Neuron (in vitro differentiated cells): ENCODE measurements around the gene NOL12.
"Not testable (repeated sequence)": the region's sequence is repeated elsewhere in the genome, so short reads cannot be mapped to it uniquely, and the experiment has no call there.

Experiments
- H2AFZ ChIP-seq: one replicate; pipeline ENCODE4 v1.6.1; 2013; ENCODE audit warnings: low read depth, mild to moderate bottlenecking, inconsistent platforms, low read length, moderate library complexity
- H3K27me3 ChIP-seq: one replicate; pipeline ENCODE4 v1.6.1; 2013; ENCODE audit warnings: low read length; ENCODE audit not compliant: insufficient read depth
- H3K36me3 ChIP-seq: one replicate; pipeline ENCODE4 v1.6.1; 2013; ENCODE audit warnings: low read length; ENCODE audit not compliant: insufficient read depth
- H3K4me1 ChIP-seq: one replicate; pipeline ENCODE4 v1.6.1; 2013; ENCODE audit warnings: low read length; ENCODE audit not compliant: insufficient read depth
- H3K4me3 ChIP-seq: 2 replicates; pipeline ENCODE4 v1.5.1; 2013; ENCODE audit warnings: mild to moderate bottlenecking, low read length, moderate library complexity
- H3K9me3 ChIP-seq: one replicate; pipeline ENCODE4 v1.6.1; 2013; ENCODE audit warnings: low read length

The NOL12 gene

GRCh38 chr22:37717746-37718305 is 31.7 kb downstream of the NOL12 start:
- not testable (repeated sequence) for H3K27me3 ChIP-seq, H3K36me3 ChIP-seq, H2AFZ ChIP-seq, H3K4me1 ChIP-seq, H3K9me3 ChIP-seq, H3K4me3 ChIP-seq

GRCh38 chr22:37725551-37726240 is 39.6 kb downstream of the NOL12 start:
- Histone ChIP-seq H3K4me1 (no peaks in the 10 kb centered on the region), H3K4me3 (no peak overlapping the region), H3K36me3 (peaks cover 19% of the 10 kb centered on the region), H2AFZ (no peak overlapping the region), H3K27me3 (no peaks in the 10 kb centered on the region), H3K9me3 (peaks cover 9% of the 10 kb centered on the region)

GRCh38 chr22:37726241-37726887 is 40.2 kb downstream of the NOL12 start:
- no peak overlapping the region for H3K4me3 ChIP-seq
- H3K9me3 ChIP-seq, result peaks cover 9% of the 10 kb centered on the region
- H2AFZ ChIP-seq, result no peak overlapping the region
- peaks cover 19% of the 10 kb centered on the region for H3K36me3 ChIP-seq
- no peaks in the 10 kb centered on the region for H3K4me1 ChIP-seq
- H3K27me3 ChIP-seq, result no peaks in the 10 kb centered on the region

- H2AFZ ChIP-seq, result no peak overlapping the region
- H3K9me3 ChIP-seq, result peaks cover 5% of the 10 kb centered on the region
- no peak overlapping the region for H3K4me3 ChIP-seq
- H3K36me3 ChIP-seq, result peaks cover 9% of the 10 kb centered on the region
- H3K27me3 ChIP-seq, result no peaks in the 10 kb centered on the region
- H3K4me1 ChIP-seq, result no peaks in the 10 kb centered on the region
Measured at GRCh38 chr22:37728620-37729019, 42.5 kb downstream of the NOL12 start.

- no peak overlapping the region for H3K4me3 ChIP-seq
- H3K27me3 ChIP-seq, result no peaks in the 10 kb centered on the region
- H2AFZ ChIP-seq, result no peak overlapping the region
- H3K4me1 ChIP-seq, result no peaks in the 10 kb centered on the region
- no peaks in the 10 kb centered on the region for H3K9me3 ChIP-seq
- no peaks in the 10 kb centered on the region for H3K36me3 ChIP-seq
Measured at GRCh38 chr22:37731804-37732471, 45.8 kb downstream of the NOL12 start.

GRCh38 chr22:37732699-37733607 is 46.8 kb downstream of the NOL12 start:
- H2AFZ ChIP-seq, result no peak overlapping the region
- H3K9me3 ChIP-seq, result no peaks in the 10 kb centered on the region
- no peaks in the 10 kb centered on the region for H3K36me3 ChIP-seq
- H3K4me3 ChIP-seq, result no peak overlapping the region
- H3K27me3 ChIP-seq, result no peaks in the 10 kb centered on the region
- no peaks in the 10 kb centered on the region for H3K4me1 ChIP-seq

GRCh38 chr22:37733625-37734401 is 47.7 kb downstream of the NOL12 start:
- Histone ChIP-seq H3K36me3 (no peaks in the 10 kb centered on the region), H3K4me3 (no peak overlapping the region), H3K9me3 (no peaks in the 10 kb centered on the region), H2AFZ (no peak overlapping the region), H3K4me1 (no peaks in the 10 kb centered on the region), H3K27me3 (no peaks in the 10 kb centered on the region)

- H3K9me3 ChIP-seq, result no peaks in the 10 kb centered on the region
- H3K4me1 ChIP-seq, result no peaks in the 10 kb centered on the region
- no peaks in the 10 kb centered on the region for H3K36me3 ChIP-seq
- no peak overlapping the region for H3K4me3 ChIP-seq
- H3K27me3 ChIP-seq, result no peaks in the 10 kb centered on the region
- H2AFZ ChIP-seq, result no peak overlapping the region
Measured at GRCh38 chr22:37734402-37734700, 48.2 kb downstream of the NOL12 start.

GRCh38 chr22:37734964-37735451 is 48.9 kb downstream of the NOL12 start:
- no peaks in the 10 kb centered on the region for H3K4me1 ChIP-seq
- H2AFZ ChIP-seq, result no peak overlapping the region
- H3K36me3 ChIP-seq, result no peaks in the 10 kb centered on the region
- H3K4me3 ChIP-seq, result no peak overlapping the region
- H3K27me3 ChIP-seq, result no peaks in the 10 kb centered on the region
- H3K9me3 ChIP-seq, result no peaks in the 10 kb centered on the region

- no peaks in the 10 kb centered on the region for H3K27me3 ChIP-seq
- H2AFZ ChIP-seq, result no peak overlapping the region
- H3K4me3 ChIP-seq, result no peak overlapping the region
- no peaks in the 10 kb centered on the region for H3K4me1 ChIP-seq
- H3K9me3 ChIP-seq, result no peaks in the 10 kb centered on the region
- no peaks in the 10 kb centered on the region for H3K36me3 ChIP-seq
Measured at GRCh38 chr22:37739035-37739434, 52.9 kb downstream of the NOL12 start.

GRCh38 chr22:37739611-37740049 is 53.5 kb downstream of the NOL12 start:
- Histone ChIP-seq H3K4me3 (no peak overlapping the region), H2AFZ (no peak overlapping the region), H3K9me3 (no peaks in the 10 kb centered on the region), H3K4me1 (no peaks in the 10 kb centered on the region), H3K27me3 (no peaks in the 10 kb centered on the region), H3K36me3 (no peaks in the 10 kb centered on the region)
